Measurements from ENCODE around the gene ALG12.

- TF ChIP-seq POLR2A (IDR thresholded peaks at IDR 0.05; ENCODE audit: low read depth, low read length) (no peak), TAF1 (IDR thresholded peaks at IDR 0.05; ENCODE audit: borderline replicate concordance, low read depth, low read length) (no peak), POLR2AphosphoS5 (IDR thresholded peaks at IDR 0.05; ENCODE audit: low read depth, low read length) (no peak)
Measured at GRCh38 chr22:49863931-49864330, 54.3 kb downstream of the ALG12 start.
